ENCODE data around the gene RXRG.

Gene RXRG

DNA sequence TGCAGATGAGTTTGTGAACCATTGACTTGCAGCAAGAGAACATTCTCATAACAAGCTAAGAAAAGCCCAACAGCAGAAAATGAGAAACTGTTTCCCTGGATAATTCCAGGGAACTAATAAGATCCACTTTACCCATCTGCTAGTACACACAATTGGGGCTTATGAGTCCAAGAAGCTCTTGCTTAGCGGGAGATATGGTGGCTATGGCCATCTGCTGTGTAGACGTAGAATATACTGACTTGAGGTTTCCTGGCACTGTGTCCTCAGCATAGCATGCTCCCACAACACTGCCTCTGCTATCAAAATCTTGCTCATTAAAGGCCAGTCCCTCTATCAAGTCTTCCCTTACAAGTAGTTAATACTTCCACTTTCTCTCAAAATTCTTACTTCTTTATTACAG, 6.8 kb upstream of the RXRG start:
- no peak for DNase-seq (ENCODE audit: low read depth in 2 of 2, low spot score in 1 of 2)

DNA sequence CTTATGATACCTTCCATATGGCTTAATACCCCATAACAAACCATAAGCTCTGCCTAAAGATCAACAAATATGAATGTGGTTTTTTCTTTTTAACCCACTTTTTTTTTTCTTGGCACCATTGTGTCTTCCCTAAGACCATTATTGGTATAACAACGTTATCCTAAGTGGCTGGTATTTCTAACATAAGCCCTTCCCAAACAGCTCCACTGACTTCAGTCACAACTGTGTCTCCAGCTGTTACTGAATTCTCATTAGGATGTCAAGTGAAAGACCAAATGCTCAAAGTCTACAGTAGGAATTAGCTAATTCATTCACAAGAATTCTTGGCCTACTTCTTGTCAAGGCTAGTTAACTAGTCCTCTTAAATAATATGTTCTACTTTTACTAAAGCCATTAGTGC, 4.2 kb upstream of the RXRG start:
- DNase-seq (ENCODE audit: low read depth in 2 of 2, low spot score in 1 of 2) = no peak

DNA sequence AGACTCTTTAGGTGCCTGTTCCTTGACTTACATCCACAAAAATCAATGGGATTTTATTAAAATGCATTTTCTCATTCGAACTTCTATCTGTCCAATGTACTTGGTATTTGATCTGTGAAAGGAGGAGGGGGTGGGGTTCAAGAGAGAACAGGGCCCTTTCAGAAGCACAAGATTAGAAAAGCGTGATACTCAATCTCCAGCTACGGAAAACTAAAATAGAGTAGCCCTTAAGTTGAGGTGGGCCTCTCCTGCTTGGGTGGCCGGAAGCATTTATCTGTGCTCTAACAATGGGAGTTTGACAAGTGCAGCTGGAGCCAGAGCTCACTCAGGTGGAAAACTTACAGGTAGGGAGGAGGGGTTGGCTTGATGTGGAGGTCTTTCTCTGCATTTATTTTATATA, 462 bp upstream of the RXRG start:
- no peak for DNase-seq (ENCODE audit: low read depth in 2 of 2, low spot score in 1 of 2)

DNA sequence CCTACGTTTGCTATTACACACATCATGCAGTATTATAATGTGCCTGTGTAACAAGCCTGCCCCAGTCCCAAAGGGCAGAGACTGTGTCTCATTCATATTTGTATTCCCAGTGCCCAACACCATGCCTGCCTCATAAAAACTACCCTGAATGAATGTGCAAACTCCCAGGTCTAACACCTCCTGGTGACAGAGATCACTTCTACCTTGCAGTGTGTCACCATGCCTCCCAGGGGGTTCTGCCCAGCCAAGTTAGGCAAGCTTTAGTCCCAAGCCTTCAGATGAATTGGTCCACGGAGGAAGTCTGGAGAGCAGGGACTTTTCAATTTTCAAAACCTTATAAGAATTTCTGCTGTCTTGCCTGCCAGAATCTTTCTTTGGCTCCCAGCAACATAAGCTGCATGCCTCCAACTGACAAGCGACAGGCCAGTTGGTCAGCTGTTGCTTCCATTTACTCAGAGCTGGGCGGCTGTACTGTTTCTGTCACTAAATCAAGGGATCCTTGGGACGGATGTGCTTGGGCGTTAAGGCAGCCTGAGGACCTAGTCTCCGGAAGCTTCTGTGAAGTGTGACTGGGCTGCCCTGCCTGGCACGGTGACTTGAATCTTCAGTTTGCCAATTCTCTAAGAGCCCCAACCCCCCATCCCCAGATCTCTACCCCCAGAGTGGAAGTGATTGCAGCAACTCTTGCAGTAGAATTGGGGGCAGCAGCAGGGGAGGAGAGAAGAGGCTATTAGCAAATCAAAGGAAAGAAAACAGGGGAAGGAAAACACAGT, 1.2 kb downstream of the RXRG start:
- DNase-seq (ENCODE audit: low read depth in 2 of 2, low spot score in 1 of 2) = no peak

DNA sequence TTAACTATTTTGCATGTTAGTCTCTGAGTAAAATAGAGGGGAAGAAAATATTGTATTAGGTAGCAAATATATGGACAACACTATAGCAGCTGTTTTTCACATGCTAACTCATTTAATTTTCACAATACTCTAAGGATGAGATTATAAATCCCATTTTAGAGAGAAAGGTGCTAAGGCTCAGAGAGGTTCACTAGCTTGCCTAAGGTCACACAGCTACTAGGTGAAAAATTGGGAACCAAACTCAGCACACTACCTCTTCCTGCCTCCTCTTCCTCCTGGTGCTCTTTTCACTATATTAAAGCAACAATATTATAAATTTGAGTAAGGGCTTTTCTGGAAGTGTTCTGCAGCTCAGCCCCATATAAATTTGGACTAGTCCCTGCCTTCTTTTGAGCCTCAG, 2.3 kb downstream of the RXRG start:
- no peak for DNase-seq (ENCODE audit: low read depth in 2 of 2, low spot score in 1 of 2)

DNA sequence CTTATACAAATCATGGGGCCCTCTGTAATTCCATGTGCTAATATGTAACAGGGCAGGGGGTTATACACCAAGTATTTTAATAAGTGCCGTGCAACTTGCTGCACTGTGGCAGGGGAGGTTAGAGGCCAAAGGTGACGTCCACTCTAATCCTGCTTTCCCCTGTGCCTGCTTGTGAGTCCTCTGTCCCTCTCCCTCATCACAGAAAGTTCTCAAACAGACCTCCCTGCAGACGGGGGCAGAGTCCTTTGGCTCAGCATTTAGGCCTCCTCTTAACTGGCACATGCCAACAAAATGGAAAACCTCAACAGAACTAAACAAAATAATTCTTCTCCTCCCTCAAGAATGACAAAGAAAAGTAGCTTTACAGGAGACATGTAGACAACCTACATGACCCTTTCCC, 2.9 kb downstream of the RXRG start:
- DNase-seq (ENCODE audit: low read depth in 2 of 2, low spot score in 1 of 2) = no peak

DNA sequence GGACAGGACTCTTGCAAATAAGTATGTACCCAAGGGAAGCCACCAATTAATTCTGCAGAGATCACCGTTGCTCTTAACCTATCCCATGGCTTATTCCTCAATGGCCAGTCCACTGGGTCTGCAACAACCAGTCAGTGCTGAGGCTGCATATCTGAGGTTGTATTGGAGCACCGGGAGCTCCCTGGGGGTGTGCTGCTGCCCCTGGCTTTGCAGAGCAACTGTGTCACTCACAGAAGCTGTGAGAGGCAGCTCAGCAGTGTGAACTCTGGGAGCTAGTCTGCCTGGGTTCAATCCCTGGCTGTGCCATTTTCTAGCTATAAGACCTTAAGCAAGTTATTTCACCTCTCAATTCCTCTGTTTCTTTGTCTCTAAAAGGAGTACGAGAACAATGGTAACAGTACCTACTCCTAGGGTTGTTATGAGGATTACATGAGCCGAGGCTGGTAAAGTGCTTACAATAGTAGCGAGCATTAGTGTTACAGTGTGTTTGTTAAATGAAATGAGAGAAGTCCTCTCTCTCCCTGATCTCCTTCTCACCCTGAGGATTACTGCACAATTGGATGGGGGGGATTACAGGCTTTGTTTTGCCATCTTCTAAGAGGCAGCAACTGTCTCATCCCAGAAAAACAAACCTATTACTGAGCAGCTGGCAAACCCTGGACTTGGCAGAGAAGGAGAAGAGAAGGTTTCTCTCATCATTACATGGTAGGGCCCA, 3.6 kb downstream of the RXRG start:
- DNase-seq (ENCODE audit: low read depth in 2 of 2, low spot score in 1 of 2) = no peak

DNA sequence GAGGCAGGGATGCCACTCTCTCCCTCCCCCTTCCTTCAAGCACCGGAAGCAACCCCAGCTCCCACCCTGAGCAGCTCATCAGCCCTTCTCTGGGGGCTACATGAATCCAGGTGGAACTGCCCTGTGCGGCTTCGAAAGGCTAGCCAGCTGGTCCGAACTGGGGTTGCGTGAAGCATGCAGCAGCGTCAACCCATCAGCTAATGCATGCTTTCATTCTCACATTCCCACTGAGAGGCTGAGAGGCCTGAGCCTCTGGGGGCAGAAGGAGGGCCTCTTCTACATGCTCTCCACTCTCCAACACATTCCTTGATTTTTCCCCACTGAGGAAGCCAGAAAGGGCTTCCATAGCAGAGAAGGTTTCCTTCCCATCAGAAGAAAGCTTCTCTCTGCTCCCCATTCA, 5.6 kb downstream of the RXRG start:
- no peak for DNase-seq (ENCODE audit: low read depth in 2 of 2, low spot score in 1 of 2)

DNA sequence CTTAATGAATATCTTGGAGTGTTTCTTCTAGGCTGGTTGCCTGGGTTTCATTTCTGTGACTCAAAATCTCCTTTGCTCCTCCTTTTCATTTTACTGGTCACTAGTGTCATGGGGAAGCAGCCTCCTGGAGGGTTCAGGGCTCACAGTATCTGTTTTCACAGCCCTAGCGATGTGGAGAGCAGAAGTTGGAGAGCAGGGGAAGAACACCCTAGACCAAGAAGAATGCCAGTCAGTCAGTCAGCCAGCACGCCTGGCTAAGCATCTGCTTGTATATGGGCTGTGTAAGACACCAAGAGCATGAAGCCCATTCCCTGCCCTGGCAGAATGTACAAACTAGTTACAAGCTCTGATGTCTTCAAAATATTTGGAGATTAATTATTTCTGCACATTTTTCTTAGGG, 7.9 kb downstream of the RXRG start:
- no peak for DNase-seq (ENCODE audit: low read depth in 2 of 2, low spot score in 1 of 2)

DNA sequence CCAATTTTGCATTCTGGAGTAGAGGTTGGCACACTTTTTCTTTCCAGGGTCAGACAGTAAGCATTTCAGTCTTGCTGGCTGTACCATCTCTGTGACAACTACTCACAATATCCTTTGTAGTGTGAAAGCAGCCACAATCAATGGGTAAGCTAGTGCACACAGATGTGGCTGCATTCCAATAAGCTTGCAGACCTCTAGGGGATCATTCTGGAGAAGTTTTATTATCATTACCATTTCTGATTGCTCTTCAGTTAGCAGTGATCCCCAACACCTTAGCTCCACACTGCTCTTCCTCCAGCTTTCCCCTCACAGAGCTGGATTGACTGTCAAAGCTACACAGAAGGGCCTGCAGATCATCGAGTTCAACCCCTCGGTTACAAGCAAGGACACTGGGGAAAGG, 9.1 kb downstream of the RXRG start:
- no peak for DNase-seq (ENCODE audit: low read depth in 2 of 2, low spot score in 1 of 2)

DNA sequence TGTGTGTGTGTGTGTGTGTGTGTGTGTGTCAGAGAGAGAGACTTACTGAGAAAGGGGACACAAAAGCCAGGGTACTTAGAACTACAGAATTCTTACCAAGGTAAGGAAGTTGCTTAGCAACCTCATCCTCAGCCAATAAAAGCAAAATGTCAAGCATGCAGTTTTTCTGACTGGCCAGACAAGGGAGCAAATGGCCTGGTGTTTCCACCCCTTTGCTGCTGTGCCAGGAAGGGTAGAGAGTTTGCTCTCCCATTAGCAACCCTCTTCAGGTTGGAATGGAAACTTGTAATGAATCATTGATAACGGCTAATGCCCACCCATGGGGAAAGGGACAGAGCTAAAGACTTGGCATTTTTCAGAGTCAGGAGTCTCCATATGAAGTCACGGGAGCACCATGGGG, 10.6 kb downstream of the RXRG start:
- DNase-seq (ENCODE audit: low read depth in 2 of 2, low spot score in 1 of 2) = no peak

DNA sequence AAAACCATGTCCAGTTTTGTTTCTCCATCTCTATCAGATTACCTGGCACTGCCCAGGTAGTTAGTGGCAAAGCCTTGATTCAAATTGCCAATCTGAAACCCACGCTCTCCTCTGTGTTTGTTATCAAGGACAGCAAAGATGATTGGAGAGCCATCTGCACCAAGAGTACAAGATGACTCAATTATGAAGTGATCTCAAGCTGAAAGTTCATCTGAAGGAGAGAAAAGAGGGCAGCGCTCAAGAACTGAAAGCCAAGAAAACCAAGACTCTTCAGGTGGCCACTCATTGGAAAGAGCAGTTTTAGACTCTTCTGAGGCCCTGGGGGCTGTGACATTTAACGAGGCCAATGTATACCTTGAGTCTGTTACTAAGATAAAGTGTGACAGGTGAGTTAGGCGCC, 13.8 kb downstream of the RXRG start:
- no peak for DNase-seq (ENCODE audit: low read depth in 2 of 2, low spot score in 1 of 2)

DNA sequence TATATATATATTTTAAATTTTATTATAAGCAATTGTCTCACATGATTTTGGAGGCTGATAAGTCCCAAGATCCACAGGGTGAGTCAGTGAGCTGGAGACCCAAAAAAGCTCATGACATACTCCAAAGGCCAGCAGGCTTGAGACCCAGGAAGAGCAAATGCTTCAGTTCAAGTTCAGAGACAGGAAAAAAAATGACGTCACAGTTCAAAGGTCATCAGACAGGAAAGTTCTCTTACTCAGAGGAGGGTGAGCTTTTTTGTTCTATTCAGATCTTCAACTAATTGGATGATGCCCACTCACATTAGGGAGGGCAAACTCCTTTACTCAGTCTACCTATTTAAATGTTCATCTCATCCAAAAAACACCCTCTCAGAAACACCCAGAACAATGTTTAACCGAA, 18.2 kb downstream of the RXRG start:
- no peak for DNase-seq (ENCODE audit: low read depth in 2 of 2, low spot score in 1 of 2)

DNA sequence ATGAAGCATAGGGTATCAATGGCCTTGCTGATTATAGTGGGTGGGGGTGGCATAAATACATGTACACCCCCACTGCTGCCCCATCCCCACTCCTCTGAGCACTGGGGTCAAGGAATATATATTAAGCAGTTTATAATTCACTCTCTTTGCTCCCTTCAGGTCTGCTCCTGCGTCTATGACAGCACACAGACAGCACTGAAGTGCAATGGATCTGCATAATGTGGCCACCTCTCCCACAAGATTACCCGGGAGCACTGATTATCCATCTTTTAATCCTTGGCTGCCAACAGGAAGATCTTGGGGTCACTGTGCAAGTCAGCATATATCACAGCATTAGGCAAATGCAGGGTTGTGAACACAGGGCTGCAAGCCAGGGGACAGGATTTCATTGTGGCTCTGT, 19.3 kb downstream of the RXRG start:
- no peak for DNase-seq (ENCODE audit: low read depth in 2 of 2, low spot score in 1 of 2)

DNA sequence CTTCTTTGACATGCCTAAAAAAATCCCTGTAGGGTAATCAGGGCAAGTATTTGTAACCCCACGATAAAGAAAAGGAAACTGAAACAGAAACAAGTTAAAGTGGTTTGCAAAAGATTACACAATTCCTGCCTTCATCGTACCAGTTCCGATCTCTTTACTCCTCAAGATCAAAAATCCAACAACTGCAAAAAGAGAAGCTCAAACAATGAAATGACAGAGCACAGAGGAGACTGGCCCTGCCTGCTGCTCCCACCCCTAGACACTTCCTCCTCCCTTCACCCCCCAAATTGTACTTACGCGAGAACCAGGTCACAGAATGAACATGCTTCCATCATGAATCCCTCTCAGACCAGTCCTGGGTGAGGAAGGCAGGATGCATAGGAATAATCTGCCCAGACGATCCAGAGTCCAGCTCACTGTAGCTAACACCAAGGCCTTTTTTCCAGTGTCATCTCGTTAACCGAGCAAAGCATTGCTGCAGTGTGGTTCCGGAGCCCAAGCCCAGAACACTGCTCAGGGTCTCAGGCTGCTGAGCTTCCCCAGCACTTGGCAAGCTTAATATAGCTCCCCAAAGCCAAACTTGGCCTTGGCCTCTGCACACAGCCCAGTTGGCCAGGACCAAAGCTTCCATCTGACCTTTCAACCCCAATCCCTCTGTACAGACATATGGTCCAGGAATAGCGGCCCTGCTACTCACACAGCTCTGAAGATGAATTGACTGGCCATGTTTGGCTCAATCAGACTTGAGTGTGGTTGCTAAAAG, 20.3 kb downstream of the RXRG start:
- no peak for DNase-seq (ENCODE audit: low read depth in 2 of 2, low spot score in 1 of 2)

DNA sequence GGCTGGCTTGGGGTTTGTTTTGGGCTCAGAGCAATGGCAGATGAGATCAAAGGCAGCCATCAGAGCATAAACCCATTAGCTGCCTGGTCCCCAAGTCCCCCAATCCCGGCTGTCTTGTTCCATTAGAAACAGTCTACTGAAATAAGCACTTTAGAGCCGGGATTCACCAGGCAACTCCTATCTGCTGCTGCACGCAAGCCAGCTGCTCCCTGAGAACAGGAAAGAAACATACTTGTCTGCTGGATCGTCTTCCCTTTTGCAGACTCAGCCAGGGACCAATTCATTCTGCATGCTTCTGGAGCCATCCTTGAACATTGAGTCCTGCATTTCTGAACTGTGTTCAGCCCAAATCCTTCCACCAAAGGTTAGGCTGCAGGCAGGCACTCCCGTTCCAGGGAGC, 21.8 kb downstream of the RXRG start:
- DNase-seq (ENCODE audit: low read depth in 2 of 2, low spot score in 1 of 2) = no peak

DNA sequence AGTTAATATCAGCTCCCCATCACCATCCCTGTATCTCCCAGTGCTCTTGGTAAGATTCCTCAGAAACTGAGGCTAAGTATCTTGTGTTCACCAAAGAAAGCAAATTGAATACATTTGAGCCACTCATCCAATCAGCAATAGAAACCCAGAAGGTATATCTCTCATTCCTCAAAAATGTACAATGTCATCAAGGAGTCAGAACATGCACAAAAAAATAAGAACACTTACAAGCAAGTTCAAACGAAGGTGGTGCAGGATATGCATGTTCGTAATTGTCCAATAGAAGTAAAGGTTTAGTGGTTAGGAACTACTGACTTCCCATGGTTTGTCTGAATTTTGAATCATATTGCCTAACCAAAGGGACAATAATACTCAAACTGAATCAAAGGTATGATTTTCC, 24.3 kb downstream of the RXRG start:
- no peak for DNase-seq (ENCODE audit: low read depth in 2 of 2, low spot score in 1 of 2)

DNA sequence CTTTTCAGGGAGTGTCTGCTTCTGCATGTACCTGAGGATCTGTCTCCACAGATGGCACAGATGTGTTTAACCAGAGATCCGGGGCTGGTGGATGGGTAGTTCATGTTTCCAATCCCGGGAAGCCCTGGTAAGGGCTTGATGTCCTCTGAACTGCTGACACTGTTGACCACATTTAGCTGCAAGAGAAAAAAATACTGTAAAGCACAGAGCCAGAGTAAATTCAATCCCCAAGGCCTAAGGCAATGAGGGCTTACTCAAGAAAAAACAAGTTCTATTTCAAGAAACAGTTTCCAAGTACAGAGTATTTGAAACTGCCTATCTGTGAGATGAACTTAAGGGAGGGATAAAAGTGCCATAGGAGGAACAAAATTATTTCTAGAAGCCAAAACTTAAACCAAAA, 25.1 kb downstream of the RXRG start:
- no peak for DNase-seq (ENCODE audit: low read depth in 2 of 2, low spot score in 1 of 2)

DNA sequence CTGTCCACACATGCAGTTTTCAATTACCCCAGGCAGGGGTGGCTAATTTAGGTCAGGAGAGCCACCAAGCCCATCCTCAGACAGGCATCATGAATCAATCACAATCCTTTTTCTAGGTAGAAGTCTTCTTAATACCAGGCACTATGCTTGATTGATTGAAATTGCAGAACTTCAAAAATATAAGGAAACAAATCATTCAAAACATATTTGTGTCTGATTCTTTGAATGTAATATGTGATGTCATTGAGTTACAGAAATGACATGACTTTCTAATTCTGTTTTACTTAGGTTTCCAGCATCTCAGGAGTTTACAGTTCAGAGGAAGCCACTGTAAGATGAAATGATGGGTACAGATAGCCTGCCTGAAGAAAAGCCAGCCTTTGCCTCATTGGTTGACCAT, 26.7 kb downstream of the RXRG start:
- no peak for DNase-seq (ENCODE audit: low read depth in 2 of 2, low spot score in 1 of 2)

DNA sequence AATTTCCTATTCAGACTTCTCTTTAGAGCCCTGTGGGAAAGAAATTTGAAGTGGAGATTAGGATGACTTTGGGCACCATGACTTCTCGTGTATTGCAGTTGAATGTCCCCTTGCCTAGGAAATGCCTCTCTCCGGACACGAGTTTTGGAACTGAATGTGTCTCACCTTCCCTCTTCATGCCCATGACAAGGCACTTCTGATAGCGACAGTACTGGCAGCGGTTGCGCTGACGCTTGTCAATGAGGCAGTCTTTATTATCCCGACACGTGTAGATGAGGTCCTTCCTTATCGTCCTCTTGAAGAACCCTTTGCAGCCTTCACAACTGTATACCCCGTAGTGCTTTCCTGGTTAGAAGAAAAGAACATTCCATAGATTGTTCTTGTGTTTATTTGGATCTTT, 28.1 kb downstream of the RXRG start:
- DNase-seq (ENCODE audit: low read depth in 2 of 2, low spot score in 1 of 2) = no peak

DNA sequence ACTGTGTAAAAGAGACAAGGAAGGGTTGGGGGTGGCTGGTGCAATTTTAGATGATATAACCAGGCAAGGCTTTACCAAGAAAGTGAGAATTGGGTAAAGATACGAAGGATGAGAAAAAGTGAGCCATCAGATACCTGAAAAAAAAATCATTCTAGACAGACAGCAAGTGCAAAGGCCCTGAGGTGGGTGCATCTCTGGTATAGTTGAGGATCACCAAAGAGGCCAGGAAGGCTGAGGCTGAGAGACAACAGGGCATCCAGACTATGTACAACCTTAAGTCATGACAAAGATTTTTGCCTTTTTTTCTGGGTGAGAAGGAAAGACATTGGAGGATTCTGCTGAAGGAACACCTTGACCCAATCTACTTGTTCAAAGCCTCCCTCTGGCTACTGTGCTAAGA, 29.9 kb downstream of the RXRG start:
- no peak for DNase-seq (ENCODE audit: low read depth in 2 of 2, low spot score in 1 of 2)

DNA sequence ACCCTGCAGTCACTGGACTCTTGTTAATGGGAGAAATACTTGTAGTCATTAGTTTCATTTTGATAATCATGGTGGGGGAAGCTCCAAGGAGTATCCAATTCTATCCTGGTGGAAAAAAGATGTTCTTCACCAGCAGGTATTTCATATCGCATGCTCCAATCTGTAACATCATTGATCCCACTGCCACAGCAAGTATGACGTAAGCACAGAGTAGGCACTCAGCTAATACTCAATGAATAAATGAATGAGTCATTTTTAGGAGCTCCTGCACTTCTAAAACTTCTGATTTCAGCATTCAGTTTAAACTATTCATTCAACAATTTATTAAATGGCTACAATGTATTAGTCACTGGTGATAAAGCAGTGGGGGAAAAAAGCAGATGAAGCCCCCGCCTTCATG, 30.3 kb downstream of the RXRG start:
- DNase-seq (ENCODE audit: low read depth in 2 of 2, low spot score in 1 of 2) = no peak
